ENCODE data around the gene FAM76A.

DNA sequence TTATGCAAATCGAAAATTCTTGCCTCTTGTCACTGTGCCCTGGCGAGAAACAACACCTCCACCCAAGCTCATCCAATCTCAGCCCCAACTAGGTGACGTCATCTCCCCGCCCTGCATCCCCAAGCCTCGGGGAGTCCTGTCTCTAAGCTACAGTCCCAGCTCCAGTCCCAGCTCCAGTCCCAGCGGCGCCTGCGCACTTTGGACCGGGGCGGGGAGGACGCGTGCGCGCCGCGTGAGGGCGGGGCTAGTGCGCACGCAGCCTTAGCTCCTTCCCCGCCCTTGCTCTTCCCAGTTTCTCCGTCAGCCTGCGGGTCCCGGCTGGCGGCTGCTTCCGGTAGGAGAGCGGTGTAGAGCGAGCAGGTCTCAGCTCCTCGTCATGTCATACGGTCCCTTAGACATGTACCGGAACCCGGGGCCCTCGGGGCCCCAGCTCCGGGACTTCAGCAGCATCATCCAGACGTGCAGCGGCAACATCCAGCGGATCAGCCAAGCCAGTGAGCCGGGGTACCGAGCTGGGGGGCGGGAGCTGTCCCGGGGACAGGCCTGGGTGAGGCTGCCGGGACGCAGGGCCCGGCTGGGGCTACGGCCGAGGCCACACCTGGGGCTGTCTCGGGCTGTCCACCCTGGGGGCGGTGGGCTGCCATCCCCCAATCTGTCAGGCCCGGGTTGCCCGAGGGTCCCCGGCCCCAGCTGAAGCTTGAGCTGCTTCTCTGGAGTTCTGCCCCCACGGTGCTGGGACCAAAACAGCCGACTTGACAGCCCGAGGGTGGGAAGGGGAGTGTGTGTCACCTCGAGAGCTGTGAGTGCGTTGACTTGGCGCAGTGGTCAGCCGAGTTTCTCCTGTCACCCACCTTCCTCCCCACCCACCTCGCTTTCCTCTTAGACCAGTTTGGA, 47.4 kb downstream of the FAM76A start, which contains the start of gene STX12:
- TF ChIP-seq EZH2 (IDR thresholded peaks at IDR 0.05), result no peak
- TF ChIP-seq POLR2AphosphoS5 (IDR thresholded peaks at IDR 0.05; ENCODE audit: borderline replicate concordance, low read depth, low read length), result peak; percentile 96
- TF ChIP-seq FOXP2 (optimal IDR thresholded peaks at IDR 0.05; ENCODE audit: control extremely low read depth, extremely low read length, insufficient read depth), result peak; percentile 76
